ENCODE measurements around the gene SDHB. TPM values are rescaled to one million over a fixed set of nuclear protein-coding genes. Genes with fewer than 3 reads are reported as not detected.

Gene SDHB
- total RNA-seq, 2 experiments from 2014 or later, result 105 to 106 TPM

DNA sequence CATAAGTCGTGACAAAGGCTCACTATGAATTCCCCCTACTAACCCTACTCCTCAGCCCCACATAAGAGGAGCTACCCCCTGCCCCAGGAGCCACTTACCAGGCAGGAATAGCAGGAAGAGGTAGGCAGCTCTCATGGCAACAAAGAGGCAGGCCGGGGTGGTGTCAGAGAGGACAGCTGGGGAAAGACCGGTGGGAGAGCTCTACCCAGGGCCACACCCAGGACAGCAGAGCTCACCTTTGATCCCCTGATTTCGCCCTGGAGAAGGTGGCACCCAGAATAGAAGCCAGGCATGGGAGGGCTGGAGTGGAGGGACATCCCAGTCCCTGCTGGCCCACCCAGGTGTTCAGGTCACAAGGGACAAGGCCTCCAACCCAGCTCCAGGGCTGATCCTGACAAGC lies 75.7 kb downstream of the SDHB start:
- CTCF ChIA-PET (ENCODE audit: unreplicated experiment), result no interaction called here
- Histone ChIP-seq H4K20me1 (ENCODE audit: insufficient read depth, low read length) (no peaks in the 10 kb centered on the region), H3K27ac (ENCODE audit: low read depth, low read length, poor library complexity, severe bottlenecking) (no peak overlapping the region), H3K36me3 (ENCODE audit: insufficient read depth, low read length) (no peaks in the 10 kb centered on the region), H3K4me1 (ENCODE audit: insufficient read depth, low read length, poor library complexity, severe bottlenecking) (no peaks in the 10 kb centered on the region), H3K4me2 (ENCODE audit: low read length) (no peak overlapping the region), H2AFZ (ENCODE audit: low read length) (no peak overlapping the region), H3K79me2 (ENCODE audit: insufficient read depth, low read depth, low read length) (no peaks in the 10 kb centered on the region), H3K4me3 (ENCODE audit: low read depth, low read length, poor library complexity, severe bottlenecking) (no peak overlapping the region), H3K9me3 (ENCODE audit: low read length) (no peaks in the 10 kb centered on the region), H3K9me2 (ENCODE audit: insufficient read depth, low read length) (no peaks in the 10 kb centered on the region)
- POLR2A ChIA-PET, result interaction anchor here (0.5 kb wide), 1 partner anchor 15 kb away, joined by 4 read pairs; no protein-coding TSS in a partner anchor
- no TSS peak for BruUV-seq (replicated peaks)
- intact Hi-C loops (cut with micrococcal nuclease; ENCODE audit: unreplicated experiment), result no loop called here
- DNase-seq (ENCODE audit: low spot score), result no peak
- TF ChIP-seq EZH2phosphoT487 (IDR thresholded peaks at IDR 0.05; ENCODE audit: borderline replicate concordance, low read depth, low read length), result no peak
- TF ChIP-seq, protein P1, sequence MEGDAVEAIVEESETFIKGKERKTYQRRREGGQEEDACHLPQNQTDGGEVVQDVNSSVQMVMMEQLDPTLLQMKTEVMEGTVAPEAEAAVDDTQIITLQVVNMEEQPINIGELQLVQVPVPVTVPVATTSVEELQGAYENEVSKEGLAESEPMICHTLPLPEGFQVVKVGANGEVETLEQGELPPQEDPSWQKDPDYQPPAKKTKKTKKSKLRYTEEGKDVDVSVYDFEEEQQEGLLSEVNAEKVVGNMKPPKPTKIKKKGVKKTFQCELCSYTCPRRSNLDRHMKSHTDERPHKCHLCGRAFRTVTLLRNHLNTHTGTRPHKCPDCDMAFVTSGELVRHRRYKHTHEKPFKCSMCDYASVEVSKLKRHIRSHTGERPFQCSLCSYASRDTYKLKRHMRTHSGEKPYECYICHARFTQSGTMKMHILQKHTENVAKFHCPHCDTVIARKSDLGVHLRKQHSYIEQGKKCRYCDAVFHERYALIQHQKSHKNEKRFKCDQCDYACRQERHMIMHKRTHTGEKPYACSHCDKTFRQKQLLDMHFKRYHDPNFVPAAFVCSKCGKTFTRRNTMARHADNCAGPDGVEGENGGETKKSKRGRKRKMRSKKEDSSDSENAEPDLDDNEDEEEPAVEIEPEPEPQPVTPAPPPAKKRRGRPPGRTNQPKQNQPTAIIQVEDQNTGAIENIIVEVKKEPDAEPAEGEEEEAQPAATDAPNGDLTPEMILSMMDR (conservative IDR thresholded peaks at IDR 0.05; ENCODE audit: low read length), result no peak

DNA sequence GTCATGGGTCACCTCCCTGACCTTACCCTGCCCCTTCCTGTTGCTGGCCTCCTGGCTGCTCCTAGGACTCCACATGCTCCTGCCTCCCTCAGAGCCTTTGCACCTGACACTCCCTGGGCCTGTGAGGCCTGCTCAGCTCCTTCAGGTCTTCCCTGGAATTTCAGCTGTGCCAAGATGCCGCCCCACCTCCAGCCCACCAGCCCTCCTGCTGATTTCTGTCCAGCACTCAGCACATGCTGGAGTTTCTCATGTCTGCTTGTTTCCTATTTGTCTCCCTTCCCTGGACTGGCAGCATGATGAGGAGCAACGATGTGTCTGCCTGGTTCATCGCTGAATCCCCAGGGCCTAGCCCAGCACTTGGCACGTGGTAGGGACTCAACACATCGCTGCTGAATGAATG lies 76.5 kb downstream of the SDHB start:
- Histone ChIP-seq H3K4me3 (ENCODE audit: low read depth, low read length, poor library complexity, severe bottlenecking) (no peak overlapping the region), H3K36me3 (ENCODE audit: insufficient read depth, low read length) (no peaks in the 10 kb centered on the region), H2AFZ (ENCODE audit: low read length) (no peak overlapping the region), H3K9me3 (ENCODE audit: low read length) (no peaks in the 10 kb centered on the region), H3K9me2 (ENCODE audit: insufficient read depth, low read length) (no peaks in the 10 kb centered on the region), H3K27ac (ENCODE audit: low read depth, low read length, poor library complexity, severe bottlenecking) (no peak overlapping the region), H3K4me2 (ENCODE audit: low read length) (no peak overlapping the region), H4K20me1 (ENCODE audit: insufficient read depth, low read length) (no peaks in the 10 kb centered on the region), H3K79me2 (ENCODE audit: insufficient read depth, low read depth, low read length) (no peaks in the 10 kb centered on the region), H3K4me1 (ENCODE audit: insufficient read depth, low read length, poor library complexity, severe bottlenecking) (no peaks in the 10 kb centered on the region)
- no peak for DNase-seq (ENCODE audit: low spot score)
- CTCF ChIA-PET (ENCODE audit: unreplicated experiment), result no interaction called here
- TF ChIP-seq EZH2phosphoT487 (IDR thresholded peaks at IDR 0.05; ENCODE audit: borderline replicate concordance, low read depth, low read length), result no peak
- TF ChIP-seq, protein P1 (conservative IDR thresholded peaks at IDR 0.05; ENCODE audit: low read length), result no peak
- no TSS peak for BruUV-seq (replicated peaks)
- intact Hi-C loops (cut with micrococcal nuclease; ENCODE audit: unreplicated experiment), result no loop called here
- POLR2A ChIA-PET, result interaction anchor here (0.5 kb wide), 1 partner anchor 15 kb away, joined by 4 read pairs; no protein-coding TSS in a partner anchor

DNA sequence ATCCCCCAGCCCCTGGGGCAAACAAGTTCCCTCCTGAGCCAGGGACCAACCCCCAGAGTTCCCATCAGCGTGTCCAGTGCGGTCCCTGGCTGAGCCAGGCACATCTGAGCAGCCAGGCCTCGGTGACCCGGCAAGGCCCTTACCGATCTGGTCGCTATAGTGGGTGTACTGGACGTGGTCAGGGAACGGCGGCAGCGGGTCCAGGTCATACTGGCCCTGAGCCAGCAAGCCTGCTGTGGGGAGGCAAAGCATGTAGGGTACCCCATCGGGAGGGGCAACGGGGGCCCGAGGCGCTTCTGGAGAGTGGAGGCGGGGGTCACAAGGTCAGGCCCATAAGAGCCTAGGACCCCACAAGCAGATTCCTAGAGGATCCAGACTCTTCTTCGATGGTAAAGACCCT lies 76.9 kb downstream of the SDHB start:
- TF ChIP-seq EZH2phosphoT487 (IDR thresholded peaks at IDR 0.05; ENCODE audit: borderline replicate concordance, low read depth, low read length), result no peak
- TF ChIP-seq, protein P1 (conservative IDR thresholded peaks at IDR 0.05; ENCODE audit: low read length), result no peak
- H3K27ac ChIP-seq (ENCODE audit: low read depth, low read length, poor library complexity, severe bottlenecking), result no peak overlapping the region
- H3K4me2 ChIP-seq (ENCODE audit: low read length), result no peak overlapping the region
- no peaks in the 10 kb centered on the region for H3K36me3 ChIP-seq (ENCODE audit: insufficient read depth, low read length)
- ChIA-PET CTCF (ENCODE audit: unreplicated experiment) (no interaction called here), POLR2A (no interaction called here)
- no peak for DNase-seq (ENCODE audit: low spot score)
- no peak overlapping the region for H2AFZ ChIP-seq (ENCODE audit: low read length)
- H4K20me1 ChIP-seq (ENCODE audit: insufficient read depth, low read length), result no peaks in the 10 kb centered on the region
- no peaks in the 10 kb centered on the region for H3K4me1 ChIP-seq (ENCODE audit: insufficient read depth, low read length, poor library complexity, severe bottlenecking)
- no peaks in the 10 kb centered on the region for H3K9me3 ChIP-seq (ENCODE audit: low read length)
- no TSS peak for BruUV-seq (replicated peaks)
- intact Hi-C loops (cut with micrococcal nuclease; ENCODE audit: unreplicated experiment), result no loop called here
- H3K4me3 ChIP-seq (ENCODE audit: low read depth, low read length, poor library complexity, severe bottlenecking), result no peak overlapping the region
- no peaks in the 10 kb centered on the region for H3K79me2 ChIP-seq (ENCODE audit: insufficient read depth, low read depth, low read length)
- H3K9me2 ChIP-seq (ENCODE audit: insufficient read depth, low read length), result no peaks in the 10 kb centered on the region
